GM12878 (cell line): Measurements from ENCODE around the gene CD79A. TPM values are rescaled to one million over a fixed set of nuclear protein-coding genes. Genes with fewer than 3 reads are reported as not detected.

Experiments
- BHLHE40 ChIP-seq, 2 experiments: fragments of 450-650 bp in 1 of 2; IDR thresholded peaks; 2 replicates each; pipeline ENCODE4 v1.6.1; 2011 to 2017; ENCODE audit warnings: low read depth in 2 of 2, borderline replicate concordance in 1 of 2, improper control_type of control experiment in 1 of 2, low read length in 1 of 2, mild to moderate bottlenecking in 1 of 2
- CBFB ChIP-seq: IDR thresholded peaks from 2 replicates; pipeline ENCODE4 v1.6.1; 2016; ENCODE audit warnings: antibody characterized with exemption, low read depth
- CREB1 ChIP-seq: IDR thresholded peaks from 2 replicates; pipeline ENCODE4 v1.6.1; 2012; ENCODE audit warnings: low read depth, mild to moderate bottlenecking, inconsistent platforms
- E2F8 ChIP-seq: fragments of 450-650 bp; IDR thresholded peaks from 2 replicates; pipeline ENCODE4 v1.6.1; 2018; ENCODE audit warnings: mild to moderate bottlenecking, low read depth, moderate library complexity; ENCODE audit not compliant: partially characterized antibody
- E4F1 ChIP-seq: fragments of 450-650 bp; IDR thresholded peaks from 2 replicates; pipeline ENCODE4 v1.6.1; 2018; ENCODE audit warnings: borderline replicate concordance, mild to moderate bottlenecking; ENCODE audit not compliant: partially characterized antibody
- FOXM1 ChIP-seq: IDR thresholded peaks from 2 replicates; pipeline ENCODE4 v1.6.1; 2012; ENCODE audit warnings: low read depth, mild to moderate bottlenecking, inconsistent platforms, low read length, moderate library complexity
- HDAC6 ChIP-seq: fragments of 200-600 bp; sonication (generic); IDR thresholded peaks from one replicate; pipeline ENCODE4 v1.8.0; 2017; ENCODE audit warnings: antibody characterized with exemption; ENCODE audit not compliant: unreplicated experiment
- JUNB ChIP-seq: IDR thresholded peaks from 2 replicates; pipeline ENCODE4 v1.6.1; 2016; ENCODE audit warnings: antibody characterized with exemption, mild to moderate bottlenecking
- JUND ChIP-seq: IDR thresholded peaks from 2 replicates; pipeline ENCODE4 v1.6.1; 2012; ENCODE audit warnings: low read depth, mild to moderate bottlenecking, low read length, improper control_type of control experiment, moderate library complexity
- MEF2A ChIP-seq: IDR thresholded peaks from 2 replicates; pipeline ENCODE4 v1.6.1; 2011; ENCODE audit warnings: low read depth, mild to moderate bottlenecking, low read length, moderate library complexity; ENCODE audit not compliant: insufficient read depth
- NFYB ChIP-seq: IDR thresholded peaks from 2 replicates; pipeline ENCODE4 v1.6.1; 2011; ENCODE audit warnings: low read depth, mild to moderate bottlenecking, low read length, improper control_type of control experiment, moderate library complexity; ENCODE audit not compliant: insufficient read depth
- NR2C2 ChIP-seq: IDR thresholded peaks from 2 replicates; pipeline ENCODE4 v1.6.1; 2011; ENCODE audit warnings: borderline replicate concordance, low read depth; ENCODE audit not compliant: control insufficient read depth, insufficient read length
- PKNOX1 ChIP-seq: fragments of 450-650 bp; IDR thresholded peaks from 2 replicates; pipeline ENCODE4 v1.6.1; 2016; ENCODE audit warnings: mild to moderate bottlenecking
- SMAD1 ChIP-seq: fragments of 450-650 bp; IDR thresholded peaks from 2 replicates; pipeline ENCODE4 v1.6.1; 2018; ENCODE audit warnings: mild to moderate bottlenecking, low read depth; ENCODE audit not compliant: partially characterized antibody
- SMARCA5 ChIP-seq: fragments of 450-650 bp; IDR thresholded peaks from 2 replicates; pipeline ENCODE4 v1.6.1; 2017; ENCODE audit warnings: mild to moderate bottlenecking
- SPI1 ChIP-seq: IDR thresholded peaks from 2 replicates; pipeline ENCODE4 v1.6.1; 2011; ENCODE audit warnings: low read depth, mild to moderate bottlenecking, low read length, moderate library complexity, borderline replicate concordance; ENCODE audit not compliant: insufficient read depth
- TBL1XR1 ChIP-seq: IDR thresholded peaks from 2 replicates; pipeline ENCODE4 v1.6.1; 2012; ENCODE audit warnings: low read depth, low read length, improper control_type of control experiment
- TCF7 ChIP-seq: IDR thresholded peaks from 2 replicates; pipeline ENCODE4 v1.6.1; 2014; ENCODE audit warnings: antibody characterized with exemption, borderline replicate concordance
- ZBTB33 ChIP-seq: fragments of 450-650 bp; IDR thresholded peaks from 2 replicates; pipeline ENCODE4 v1.6.1; 2017; ENCODE audit warnings: mild to moderate bottlenecking
- ZNF207 ChIP-seq: fragments of 450-650 bp; IDR thresholded peaks from 2 replicates; pipeline ENCODE4 v1.6.1; 2014; ENCODE audit warnings: antibody characterized with exemption, mild to moderate bottlenecking, borderline replicate concordance
- ZNF622 ChIP-seq: fragments of 450-650 bp; IDR thresholded peaks from 2 replicates; pipeline ENCODE4 v1.6.1; 2017; ENCODE audit warnings: mild to moderate bottlenecking, inconsistent platforms
- polyA plus RNA-seq, 11 experiments: library from polyadenylated mRNA; depleted of rRNA in 4 of 11; unstranded in 6 of 11; stranded (reverse) in 5 of 11; fragments of >200 nt; fragmentation: Nextera tagmentation in 4 of 11; fragmentation: Illumina TruSeq in 1 of 11; extraction: Ambion mirVana in 4 of 11; extraction: Trizol in 1 of 11; gene quantifications; 1 replicate in 1 of 11; 2 replicates in 10 of 11; pipeline versions ENCODE4 v1.2.1 to v1.2.3, GENCODE V29; 2011 to 2016; ENCODE audit warnings: inconsistent platforms in 2 of 11, missing spikeins in 2 of 11, low read depth in 1 of 11
- total RNA-seq, 4 experiments: library from RNA; depleted of rRNA in 3 of 4; stranded (reverse); fragments of >200 nt in 3 of 4; fragmentation: Illumina TruSeq in 1 of 4; extraction: Trizol in 1 of 4; gene quantifications; 2 replicates each; pipeline versions ENCODE4 v1.2.1 to v1.2.3, GENCODE V29; 2013 to 2021

CD79A gene
- total and polyA plus RNA-seq, 10 of the 15 experiments (the other 5 are each of a cell fraction or from before 2014, with no cell fraction given): 38.8 to 414 (median 282) TPM

- TF ChIP-seq E2F8: no peak
- peak; percentile 87 for TF ChIP-seq TBL1XR1
- peak; percentile 76; the same call in 1 of the 2 replicates for TF ChIP-seq FOXM1
- peak; percentile 59 for TF ChIP-seq NFYB
- TF ChIP-seq BHLHE40 (IDR thresholded peaks at IDR 0.05; ENCODE audit: borderline replicate concordance in 1 of 2, low read depth in 2 of 2, low read length in 1 of 2): peak; percentile 79 to 89
- TF ChIP-seq CREB1: peak; percentile 64
- TF ChIP-seq SPI1: no peak
- no peak for TF ChIP-seq ZBTB33
- TF ChIP-seq CBFB: peak; percentile 96
- no peak for TF ChIP-seq NR2C2
- no peak for TF ChIP-seq ZNF622
- TF ChIP-seq JUNB: no peak
- TF ChIP-seq PKNOX1: no peak; the same call in 1 of the 2 replicates
- TF ChIP-seq TCF7: no peak
- TF ChIP-seq ZNF207: no peak
- peak; percentile 16; the same call in 1 of the 2 replicates for TF ChIP-seq JUND
- TF ChIP-seq E4F1: no peak
- no peak for TF ChIP-seq HDAC6
- peak; percentile 49; the same call in 1 of the 2 replicates for TF ChIP-seq MEF2A
- TF ChIP-seq SMAD1: peak; percentile 66
- TF ChIP-seq SMARCA5: peak; percentile 51; the same call in 1 of the 2 replicates
Measured at GRCh38 chr19:41876847-41877832, at the start of gene CD79A (continued).
